ENCODE data around the gene TMEM270. TPM values are rescaled to one million over a fixed set of nuclear protein-coding genes. Genes with fewer than 3 reads are reported as not detected.

The TMEM270 gene
- polyA plus RNA-seq, 3 donors: not detected

DNA sequence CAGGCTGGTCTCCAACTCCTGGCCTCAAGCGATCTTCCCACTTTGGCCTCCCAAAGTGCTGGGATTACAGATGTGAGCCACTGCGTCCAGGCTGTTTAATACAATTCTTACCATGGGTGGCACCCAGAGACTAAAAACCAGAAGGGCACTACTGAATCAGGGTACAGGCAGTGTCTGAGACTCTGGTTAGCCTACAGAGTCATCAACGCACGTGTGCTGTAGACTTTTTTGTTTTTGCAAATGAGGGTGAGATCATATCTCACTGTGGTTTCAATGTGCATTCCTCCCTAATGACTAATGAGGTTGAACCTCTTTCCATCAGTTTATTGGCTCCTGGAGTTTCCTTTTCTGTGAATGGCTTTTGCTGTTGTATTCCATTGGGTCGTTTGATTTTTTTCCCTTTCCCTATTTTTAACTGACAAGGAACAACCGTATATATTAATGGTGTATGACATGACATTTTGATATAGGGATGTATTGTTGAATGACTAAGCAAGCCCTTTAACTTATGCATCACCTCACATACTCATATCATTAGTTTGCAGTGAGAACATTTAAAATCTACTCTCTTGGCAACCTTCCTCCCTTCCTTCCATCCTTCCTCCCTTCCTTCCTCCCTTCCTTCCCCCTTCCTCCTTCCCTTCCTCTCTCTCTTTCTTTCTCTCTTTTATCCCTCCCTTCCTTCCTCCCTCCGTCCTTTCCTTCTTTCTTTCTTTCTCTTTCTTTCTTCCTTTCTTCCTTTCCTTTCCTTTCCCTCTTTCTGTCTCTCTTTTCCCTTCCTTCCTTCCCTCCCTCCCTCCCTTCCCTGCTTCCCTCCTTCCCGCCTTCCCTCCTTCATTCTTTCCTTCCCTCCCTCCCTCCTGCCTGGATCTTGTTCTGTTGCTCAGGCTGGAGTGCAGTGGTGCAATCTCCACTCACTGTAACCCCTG lies 9.3 kb upstream of the TMEM270 start:
- Histone ChIP-seq H3K36me3 (replicated peaks in 1 of 2; ENCODE audit: control insufficient read depth in 1 of 2, insufficient read depth in 2 of 2, low read length in 2 of 2) (no peaks in the 10 kb centered on the region), H3K27ac (ENCODE audit: low read depth in 1 of 2, low read length in 2 of 2) (peak overlapping the region; percentile 6 to 56), H3K79me2 (ENCODE audit: insufficient read depth, low read length) (no peaks in the 10 kb centered on the region), H3K9ac (ENCODE audit: insufficient read depth, low read length, poor library complexity, severe bottlenecking) (no peak overlapping the region), H3K4me2 (replicated peaks; ENCODE audit: extremely low read depth, low read length, poor library complexity, severe bottlenecking) (no peak overlapping the region), H3K9me3 (replicated peaks in 1 of 2; ENCODE audit: control insufficient read depth in 1 of 2, insufficient read depth in 1 of 2, low read length in 2 of 2) (no peaks in the 10 kb centered on the region), H3K27me3 (ENCODE audit: control insufficient read depth in 2 of 2, insufficient read depth in 2 of 2, low read length in 2 of 2) (peaks cover 3 to 23% of the 10 kb centered on the region in 2 donors), H4K20me1 (ENCODE audit: insufficient read depth, low read length) (no peaks in the 10 kb centered on the region), H3K4me1 (ENCODE audit: control insufficient read depth in 1 of 2, insufficient read depth in 2 of 2, low read length in 2 of 2) (peaks cover 34 to 47% of the 10 kb centered on the region in 2 donors), H3K4me3 (replicated peaks in 1 of 3; ENCODE audit: low read depth in 2 of 3, low read length in 3 of 3) (no peak overlapping the region), H2AFZ (ENCODE audit: insufficient read depth, low read depth, low read length, poor library complexity, severe bottlenecking) (no peak overlapping the region)
- Mint-ChIP-seq H3K9me3 (peaks cover 0 to 2% (median 0%) of the 10 kb centered on the region in 7 donors), H3K27ac (peak overlapping the region; percentile 76 to 91 (median 87)), H3K4me1 (peaks cover 41% of the 10 kb centered on the region), H3K4me3 (peak overlapping the region in 1 of 2 donors; percentile 15), H3K27me3 (ENCODE audit: low read depth in 3 of 3) (peaks cover 28 to 47% (median 35%) of the 10 kb centered on the region in 3 donors), H3K36me3 (no peaks in the 10 kb centered on the region)
- DNase-seq: peak; percentile 57 to 79 (median 73)
- TF ChIP-seq, protein P1, sequence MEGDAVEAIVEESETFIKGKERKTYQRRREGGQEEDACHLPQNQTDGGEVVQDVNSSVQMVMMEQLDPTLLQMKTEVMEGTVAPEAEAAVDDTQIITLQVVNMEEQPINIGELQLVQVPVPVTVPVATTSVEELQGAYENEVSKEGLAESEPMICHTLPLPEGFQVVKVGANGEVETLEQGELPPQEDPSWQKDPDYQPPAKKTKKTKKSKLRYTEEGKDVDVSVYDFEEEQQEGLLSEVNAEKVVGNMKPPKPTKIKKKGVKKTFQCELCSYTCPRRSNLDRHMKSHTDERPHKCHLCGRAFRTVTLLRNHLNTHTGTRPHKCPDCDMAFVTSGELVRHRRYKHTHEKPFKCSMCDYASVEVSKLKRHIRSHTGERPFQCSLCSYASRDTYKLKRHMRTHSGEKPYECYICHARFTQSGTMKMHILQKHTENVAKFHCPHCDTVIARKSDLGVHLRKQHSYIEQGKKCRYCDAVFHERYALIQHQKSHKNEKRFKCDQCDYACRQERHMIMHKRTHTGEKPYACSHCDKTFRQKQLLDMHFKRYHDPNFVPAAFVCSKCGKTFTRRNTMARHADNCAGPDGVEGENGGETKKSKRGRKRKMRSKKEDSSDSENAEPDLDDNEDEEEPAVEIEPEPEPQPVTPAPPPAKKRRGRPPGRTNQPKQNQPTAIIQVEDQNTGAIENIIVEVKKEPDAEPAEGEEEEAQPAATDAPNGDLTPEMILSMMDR (IDR thresholded peaks at IDR 0.05): no peak
- intact Hi-C loops (cut with micrococcal nuclease): loop anchor here in 1 of 2 donors (10.0 kb wide), 2 partner anchors 117 to 247 kb away; partner anchors contain the start of gene ABHD11
- WGBS (ENCODE audit: insufficient coverage): 83% methylated on average over 2 of the region's 8 CpGs

DNA sequence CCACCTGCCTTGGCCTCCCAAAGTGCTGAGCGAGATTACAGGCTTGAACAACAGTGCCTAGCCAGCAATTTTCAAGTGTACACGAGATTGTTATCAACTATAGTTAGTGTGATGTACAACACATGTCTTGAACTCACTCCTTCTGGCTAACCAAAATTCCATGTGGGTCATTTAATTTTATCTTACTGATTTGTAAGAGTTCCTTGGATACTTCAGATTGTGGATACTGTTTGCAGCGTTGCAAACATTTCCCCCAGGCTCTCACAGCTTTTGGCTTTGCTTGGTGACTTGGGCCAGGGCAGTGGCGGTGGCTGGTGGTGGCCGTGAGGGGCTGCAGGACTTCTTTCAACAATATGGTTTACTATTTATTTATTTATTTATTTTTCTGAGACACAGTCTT lies 8.5 kb upstream of the TMEM270 start:
- Mint-ChIP-seq H3K9me3 (peaks cover 0 to 2% (median 0%) of the 10 kb centered on the region in 7 donors), H3K36me3 (no peaks in the 10 kb centered on the region), H3K4me3 (peak overlapping the region in 1 of 2 donors; percentile 15), H3K4me1 (peaks cover 36% of the 10 kb centered on the region), H3K27ac (no peak overlapping the region), H3K27me3 (ENCODE audit: low read depth in 3 of 3) (peaks cover 33 to 53% (median 41%) of the 10 kb centered on the region in 3 donors)
- TF ChIP-seq, protein P1 (IDR thresholded peaks at IDR 0.05): no peak
- no peaks in the 10 kb centered on the region for H4K20me1 ChIP-seq (ENCODE audit: insufficient read depth, low read length)
- H3K4me3 ChIP-seq (replicated peaks in 1 of 3; ENCODE audit: low read depth in 2 of 3, low read length in 3 of 3): no peak overlapping the region
- H3K36me3 ChIP-seq (replicated peaks in 1 of 2; ENCODE audit: control insufficient read depth in 1 of 2, insufficient read depth in 2 of 2, low read length in 2 of 2): no peaks in the 10 kb centered on the region
- H3K4me1 ChIP-seq (ENCODE audit: control insufficient read depth in 1 of 2, insufficient read depth in 2 of 2, low read length in 2 of 2): peaks cover 27 to 41% of the 10 kb centered on the region in 2 donors
- H2AFZ ChIP-seq (ENCODE audit: insufficient read depth, low read depth, low read length, poor library complexity, severe bottlenecking): no peak overlapping the region
- intact Hi-C loops (cut with micrococcal nuclease): loop anchor here in 1 of 2 donors (10.0 kb wide), 2 partner anchors 118 to 248 kb away; partner anchors contain the start of gene ABHD11
- H3K4me2 ChIP-seq (replicated peaks; ENCODE audit: extremely low read depth, low read length, poor library complexity, severe bottlenecking): no peak overlapping the region
- DNase-seq: no peak
- H3K27ac ChIP-seq (ENCODE audit: low read depth in 1 of 2, low read length in 2 of 2): no peak overlapping the region
- no peaks in the 10 kb centered on the region for H3K9me3 ChIP-seq (replicated peaks in 1 of 2; ENCODE audit: control insufficient read depth in 1 of 2, insufficient read depth in 1 of 2, low read length in 2 of 2)
- no peak overlapping the region for H3K9ac ChIP-seq (ENCODE audit: insufficient read depth, low read length, poor library complexity, severe bottlenecking)
- H3K79me2 ChIP-seq (ENCODE audit: insufficient read depth, low read length): no peaks in the 10 kb centered on the region
- WGBS (ENCODE audit: insufficient coverage): no CpG with 5 or more reads among the region's 5 CpGs
- H3K27me3 ChIP-seq (ENCODE audit: control insufficient read depth in 2 of 2, insufficient read depth in 2 of 2, low read length in 2 of 2): peaks cover 3 to 26% of the 10 kb centered on the region in 2 donors

All from CD14-positive monocyte (primary cell).